HG02759 (cell line): ENCODE measurements around the gene USP1.

Source experiments
- ATAC-seq: cut with Tn5 transposase; IDR thresholded peaks from one replicate; pipeline ENCODE4 v1.9.1; 2021; ENCODE audit warnings: mild to moderate bottlenecking, moderate library complexity; ENCODE audit not compliant: unreplicated experiment

The USP1 gene

GRCh38 chr1:62425041-62425440 is 11.8 kb upstream of the USP1 start:
- no peak for ATAC-seq

- ATAC-seq: no peak
Measured at GRCh38 chr1:62426237-62426636, 10.6 kb upstream of the USP1 start.

- ATAC-seq: no peak
Measured at GRCh38 chr1:62426794-62427193, 10.1 kb upstream of the USP1 start.

- ATAC-seq: no peak
Measured at GRCh38 chr1:62428351-62428750, 8.5 kb upstream of the USP1 start.

GRCh38 chr1:62429581-62429980 is 7.3 kb upstream of the USP1 start:
- no peak for ATAC-seq

- ATAC-seq: no peak
Measured at GRCh38 chr1:62433861-62434617, 2.8 kb upstream of the USP1 start.

GRCh38 chr1:62434618-62435001 is 2.2 kb upstream of the USP1 start:
- no peak for ATAC-seq

- peak; percentile 8 for ATAC-seq
Measured at GRCh38 chr1:62435231-62436038, 1.4 kb upstream of the USP1 start.

- ATAC-seq: peak; percentile 73
Measured at GRCh38 chr1:62436039-62436465, 797 bp upstream of the USP1 start.

GRCh38 chr1:62437273-62437940 is 558 bp downstream of the USP1 start:
- ATAC-seq: no peak

- no peak for ATAC-seq
Measured at GRCh38 chr1:62438163-62438562, 1.3 kb downstream of the USP1 start.

- peak; percentile 19 for ATAC-seq
Measured at GRCh38 chr1:62439652-62440371, 3.0 kb downstream of the USP1 start.

GRCh38 chr1:62444701-62445100 is 7.9 kb downstream of the USP1 start:
- no peak for ATAC-seq

- no peak for ATAC-seq
Measured at GRCh38 chr1:62448221-62448933, 11.5 kb downstream of the USP1 start.

GRCh38 chr1:62450301-62450700 is 13.5 kb downstream of the USP1 start:
- no peak for ATAC-seq

- ATAC-seq: no peak
Measured at GRCh38 chr1:62452951-62453350, 16.1 kb downstream of the USP1 start.

GRCh38 chr1:62457955-62458354 is 21.1 kb downstream of the USP1 start:
- no peak for ATAC-seq

GRCh38 chr1:62462370-62462769 is 25.5 kb downstream of the USP1 start:
- ATAC-seq: no peak

- ATAC-seq: no peak
Measured at GRCh38 chr1:62467092-62467491, 30.2 kb downstream of the USP1 start.

GRCh38 chr1:62476525-62477219 is 39.8 kb downstream of the USP1 start:
- ATAC-seq: no peak
